Measurements from ENCODE around the gene SMARCAL1. TPM values are rescaled to one million over a fixed set of nuclear protein-coding genes. Genes with fewer than 3 reads are reported as not detected.

SMARCAL1 gene
- total and polyA plus RNA-seq, 4 donors, result 3.4 to 9.3 (median 5.4) TPM

GRCh38 chr2:216363221-216363620 is 49.1 kb upstream of the SMARCAL1 start:
- no peaks in the 10 kb centered on the region for H3K9me3 ChIP-seq (ENCODE audit: control insufficient read depth in 4 of 4, low read length in 3 of 4)
- H3K36me3 ChIP-seq (ENCODE audit: control insufficient read depth in 4 of 4, insufficient read depth in 3 of 4, low read depth in 1 of 4, low read length in 3 of 4), result no peaks in the 10 kb centered on the region
- no peak overlapping the region for H3K27ac ChIP-seq (ENCODE audit: low read depth in 1 of 2, low read length in 2 of 2)
- H3K4me1 ChIP-seq (ENCODE audit: control insufficient read depth in 4 of 4, insufficient read depth in 4 of 4, low read length in 3 of 4), result peaks cover 0 to 5% (median 0%) of the 10 kb centered on the region in 4 donors
- no peak for DNase-seq (ENCODE audit: low spot score)
- peaks cover 0 to 6% (median 0%) of the 10 kb centered on the region in 4 donors for H3K27me3 ChIP-seq (ENCODE audit: control insufficient read depth in 4 of 4, insufficient read depth in 4 of 4, low read length in 3 of 4)
- no peak overlapping the region for H3K9ac ChIP-seq (ENCODE audit: low read depth in 1 of 2, low read length in 2 of 2)
- TF ChIP-seq REST (IDR thresholded peaks at IDR 0.05) (no peak), YY1 (IDR thresholded peaks at IDR 0.05) (no peak)
- 55% methylated on average over 3 of the region's 3 CpGs for WGBS
- H3K4me3 ChIP-seq (ENCODE audit: low read depth in 1 of 3, low read length in 3 of 3), result no peak overlapping the region

DNA sequence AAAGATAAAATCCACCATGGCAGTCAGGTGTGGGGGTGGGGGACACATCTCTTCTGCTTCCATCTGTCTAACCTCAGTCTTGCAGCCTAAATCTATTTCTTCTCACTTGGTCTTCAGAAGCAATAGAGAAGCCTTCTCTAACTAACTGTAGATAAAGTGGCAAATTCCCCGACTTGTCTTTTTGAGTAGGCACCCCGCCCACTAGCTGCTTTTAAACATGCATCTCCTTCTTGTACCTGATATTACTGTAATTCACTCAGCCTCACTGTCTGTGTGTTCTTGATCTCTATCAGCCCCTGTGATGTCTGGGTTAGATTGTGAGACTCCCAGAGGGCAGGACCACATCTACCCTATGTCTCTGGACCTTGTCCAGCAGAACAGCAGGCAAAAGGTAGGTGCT is 46.8 kb upstream of the SMARCAL1 start:
- TF ChIP-seq ATF3 (IDR thresholded peaks at IDR 0.05) (no peak), REST (IDR thresholded peaks at IDR 0.05) (no peak), CTCF (IDR thresholded peaks at IDR 0.05; ENCODE audit: low read depth, low read length, missing input control) (no peak), HNF4G (IDR thresholded peaks at IDR 0.05) (no peak), RXRA (IDR thresholded peaks at IDR 0.05) (no peak), JUND (IDR thresholded peaks at IDR 0.05) (no peak), HNF4A (conservative IDR thresholded peaks at IDR 0.05) (no peak), NR2F2 (IDR thresholded peaks at IDR 0.05) (no peak)
- 81% methylated on average over 2 of the region's 2 CpGs for WGBS
- H3K36me3 ChIP-seq (ENCODE audit: control insufficient read depth in 4 of 4, insufficient read depth in 3 of 4, low read depth in 1 of 4, low read length in 3 of 4), result no peaks in the 10 kb centered on the region
- no peak overlapping the region for H3K9ac ChIP-seq (ENCODE audit: low read depth in 1 of 2, low read length in 2 of 2)
- no peak for DNase-seq (ENCODE audit: low spot score)
- no peaks in the 10 kb centered on the region for H3K9me3 ChIP-seq (ENCODE audit: control insufficient read depth in 4 of 4, low read length in 3 of 4)
- no peak overlapping the region for H3K4me3 ChIP-seq (ENCODE audit: low read depth in 1 of 3, low read length in 3 of 3)
- peaks cover 0 to 6% (median 3%) of the 10 kb centered on the region in 4 donors for H3K27me3 ChIP-seq (ENCODE audit: control insufficient read depth in 4 of 4, insufficient read depth in 4 of 4, low read length in 3 of 4)
- no peak overlapping the region for H3K27ac ChIP-seq (ENCODE audit: low read depth in 1 of 2, low read length in 2 of 2)
- H3K4me1 ChIP-seq (ENCODE audit: control insufficient read depth in 4 of 4, insufficient read depth in 4 of 4, low read length in 3 of 4), result peaks cover 0 to 5% (median 0%) of the 10 kb centered on the region in 4 donors

Data from liver (tissue), 9 donors.